Adrenal gland (tissue), 12 donors: ENCODE measurements around the gene PTBP2. TPM values are rescaled to one million over a fixed set of nuclear protein-coding genes. Genes with fewer than 3 reads are reported as not detected.

ENCODE experiments used
- DNase-seq, 7 donors: peaks; one replicate each; pipeline ENCODE4 v3.0.0-alpha.2; 2019 to 2020
- H3K27ac ChIP-seq, 5 donors: fragments of 200-600 bp; sonication (generic) in 4 of 5; 1 replicate in 3 of 5; 2 replicates in 2 of 5; pipeline versions ENCODE4 v1.5.1 to v1.8.0; 2016 to 2020; ENCODE audit warnings: mild to moderate bottlenecking in 1 of 5
- H3K27me3 ChIP-seq: fragments of 200-600 bp; 2 replicates; pipeline ENCODE4 v1.8.0; 2021
- H3K36me3 ChIP-seq, 2 donors: fragments of 200-600 bp; replicated peaks in 1 of 2; 1 replicate in 1 of 2; 2 replicates in 1 of 2; pipeline versions ENCODE4 v1.5.1 to v1.8.0; 2018 to 2022
- H3K4me1 ChIP-seq, 2 donors: fragments of 200-600 bp; replicated peaks in 1 of 2; 1 replicate in 1 of 2; 2 replicates in 1 of 2; pipeline versions ENCODE4 v1.5.1 to v1.8.0; 2018 to 2021
- H3K4me3 ChIP-seq, 4 donors: fragments of 200-600 bp; sonication (generic) in 3 of 4; one replicate each; pipeline ENCODE4 v1.5.1; 2016 to 2018
- H3K9me3 ChIP-seq, 3 donors: fragments of 200-600 bp; sonication (generic) in 1 of 3; replicated peaks in 1 of 3; 1 replicate in 2 of 3; 2 replicates in 1 of 3; pipeline versions ENCODE4 v1.5.1 to v1.8.0; 2016 to 2021
- CTCF ChIP-seq, 6 experiments: fragments of 450-650 bp in 4 of 6; fragments of 200-600 bp in 2 of 6; sonication (generic) in 1 of 6; IDR thresholded peaks; 1 replicate in 5 of 6; 2 replicates in 1 of 6; pipeline versions ENCODE4 v1.5.1 to v1.8.0; 2016 to 2021; ENCODE audit warnings: antibody characterized with exemption in 6 of 6, mild to moderate bottlenecking in 2 of 6, moderate library complexity in 1 of 6
- POLR2A ChIP-seq, 2 donors: fragments of 450-650 bp; IDR thresholded peaks; one replicate each; pipeline ENCODE4 v1.6.1; 2017; ENCODE audit warnings: antibody characterized with exemption in 2 of 2, mild to moderate bottlenecking in 2 of 2, moderate library complexity in 1 of 2
- WGBS, 4 donors: extraction: QIAGEN DNeasy Blood & Tissue Kit in 2 of 4; methylation state at CpG; one replicate each; pipeline versions ENCODE4 v1.1.5 to v1.1.7; 2013 to 2017; 5-methylcytosine and 5-hydroxymethylcytosine counted together
- intact Hi-C, 2 donors: fragments of 100-400 bp; cut with DNase I; formaldehyde crosslinking; loops; one replicate each; pipeline versions ENCODE4 v1.14.1 to v1.15.0; 2022 to 2023
- polyA plus RNA-seq, 3 donors: library from polyadenylated mRNA; stranded (reverse); fragments of 200-250 nt in 2 of 3; fragments of 350-450 nt in 1 of 3; fragmentation: Illumina TruSeq in 1 of 3; extraction: RNeasy Lipid Tissue Mini Kit (QIAGEN cat#74804) in 1 of 3; gene quantifications; one replicate each; pipeline ENCODE4 v1.2.3, GENCODE V29; 2013 to 2014
- total RNA-seq, 9 donors: library from RNA; depleted of rRNA in 4 of 9; stranded (reverse); fragments of >200 nt in 4 of 9; fragments of 120-200 nt in 1 of 9; fragmentation: NEBNext Ultra II Directional in 1 of 9; extraction: Animal tissue kit (Norgen Biotek cat#: 25700) in 1 of 9; gene quantifications; one replicate each; pipeline versions ENCODE4 v1.1.0 to v1.2.4, GENCODE V29; 2013 to 2023
- donor health status: healthy with polysubstance abuse.
- donor health status: Bipolar disorder and iron deficiency.
- donor health status: DM: yes; HTN: yes; CAD: no.
- donor health status: DM: no; HTN: no; CAD: no.
- donor health status: DM: no; HTN: no; CAD: no.
- donor health status: DM: yes; HTN: yes; CAD: no.

Gene PTBP2
- total and polyA plus RNA-seq, 12 donors, result 6.2 to 42.4 (median 20.1) TPM

GRCh38 chr1:96804648-96805047, 83.1 kb downstream of the PTBP2 start:
- peaks cover 0 to 5% (median 0%) of the 10 kb centered on the region in 3 donors for H3K9me3 ChIP-seq
- no peak overlapping the region for H3K4me3 ChIP-seq
- intact Hi-C loops, result no loop called here
- no peaks in the 10 kb centered on the region for H3K4me1 ChIP-seq
- TF ChIP-seq POLR2A (IDR thresholded peaks at IDR 0.05) (no peak), CTCF (IDR thresholded peaks at IDR 0.05) (no peak)
- no peaks in the 10 kb centered on the region for H3K36me3 ChIP-seq
- 70 to 73% (median 71%) methylated on average over 5 of the region's 5 CpGs for WGBS, 4 donors
- no peak overlapping the region for H3K27ac ChIP-seq
- H3K27me3 ChIP-seq, result no peaks in the 10 kb centered on the region
- no peak for DNase-seq

- DNase-seq, result no peak
- Histone ChIP-seq H3K27ac (no peak overlapping the region), H3K4me1 (no peaks in the 10 kb centered on the region), H3K27me3 (no peaks in the 10 kb centered on the region), H3K4me3 (no peak overlapping the region), H3K36me3 (peaks cover 0 to 8% of the 10 kb centered on the region in 2 donors), H3K9me3 (peaks cover 0 to 5% (median 0%) of the 10 kb centered on the region in 3 donors)
- intact Hi-C loops, result no loop called here
- TF ChIP-seq CTCF (IDR thresholded peaks at IDR 0.05), result no peak
- TF ChIP-seq POLR2A (IDR thresholded peaks at IDR 0.05), result no peak
- WGBS, 4 donors, result 60 to 67% (median 62%) methylated on average over 2 of the region's 2 CpGs
These were observed 86.6 kb downstream of the PTBP2 start for GRCh38 chr1:96808191-96808590.

DNA sequence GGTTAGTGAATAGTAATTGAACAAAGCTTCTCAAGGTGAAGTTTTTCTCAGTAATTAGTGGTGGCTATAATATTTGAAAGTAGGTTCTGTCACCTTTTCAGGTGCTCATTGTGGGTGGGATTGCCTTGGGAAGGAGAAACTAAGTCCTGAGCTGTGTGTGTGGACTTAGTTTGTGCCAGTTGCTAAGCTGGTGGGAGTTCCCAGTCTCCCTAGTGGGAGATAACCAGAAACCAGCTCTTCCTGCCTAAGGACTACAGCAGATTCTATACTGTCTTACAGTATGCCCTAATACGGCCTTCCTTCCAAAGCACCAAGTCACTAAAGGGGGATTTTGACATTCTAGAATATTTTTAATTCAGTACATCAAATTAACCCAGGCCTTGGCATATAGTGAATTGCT, 94.3 kb downstream of the PTBP2 start:
- Histone ChIP-seq H3K4me3 (no peak overlapping the region), H3K27me3 (no peaks in the 10 kb centered on the region), H3K9me3 (no peaks in the 10 kb centered on the region), H3K4me1 (no peaks in the 10 kb centered on the region), H3K27ac (no peak overlapping the region), H3K36me3 (peaks cover 0 to 10% of the 10 kb centered on the region in 2 donors)
- WGBS, 4 donors, result 93 to 97% (median 95%) methylated on average over 1 of the region's 1 CpG
- no peak for DNase-seq
- TF ChIP-seq CTCF (IDR thresholded peaks at IDR 0.05), result no peak
- TF ChIP-seq POLR2A (IDR thresholded peaks at IDR 0.05), result no peak
- intact Hi-C loops, result no loop called here

DNA sequence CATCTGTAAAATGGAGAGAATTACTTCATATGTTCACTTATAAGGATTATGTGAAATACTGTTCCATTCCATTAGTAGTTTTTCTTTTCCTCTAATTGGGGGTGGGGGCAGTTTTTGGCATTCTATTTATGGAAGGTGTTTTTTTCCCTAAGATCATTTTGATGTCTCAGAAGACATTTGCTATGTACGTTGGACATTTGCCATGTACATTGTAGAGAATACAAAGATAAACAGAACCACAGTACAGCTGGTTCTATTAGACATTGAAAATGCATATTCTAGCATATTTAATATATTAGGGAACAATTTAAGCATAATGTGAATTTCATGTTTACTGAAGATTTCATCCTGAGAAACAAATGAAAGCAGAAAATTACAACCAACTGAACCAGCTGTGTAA, 98.5 kb downstream of the PTBP2 start:
- Histone ChIP-seq H3K4me3 (no peak overlapping the region), H3K9me3 (no peaks in the 10 kb centered on the region), H3K27me3 (no peaks in the 10 kb centered on the region), H3K4me1 (no peaks in the 10 kb centered on the region), H3K36me3 (no peaks in the 10 kb centered on the region), H3K27ac (no peak overlapping the region)
- TF ChIP-seq POLR2A (IDR thresholded peaks at IDR 0.05), result no peak
- intact Hi-C loops, result no loop called here
- no peak for DNase-seq
- 40 to 62% (median 58%) methylated on average over 1 of the region's 1 CpG for WGBS, 4 donors

GRCh38 chr1:96820671-96821070, 99.1 kb downstream of the PTBP2 start:
- no peaks in the 10 kb centered on the region for H3K9me3 ChIP-seq
- intact Hi-C loops, result no loop called here
- DNase-seq, result no peak
- no peak overlapping the region for H3K27ac ChIP-seq
- H3K4me1 ChIP-seq, result no peaks in the 10 kb centered on the region
- H3K4me3 ChIP-seq, result no peak overlapping the region
- H3K36me3 ChIP-seq, result no peaks in the 10 kb centered on the region
- WGBS, 4 donors, result 96 to 100% (median 100%) methylated on average over 1 of the region's 1 CpG
- no peak for TF ChIP-seq POLR2A (IDR thresholded peaks at IDR 0.05)
- no peak for TF ChIP-seq CTCF (IDR thresholded peaks at IDR 0.05)
- H3K27me3 ChIP-seq, result no peaks in the 10 kb centered on the region
